ENCODE data around the gene XKR7.
A peak's percentile ranks its signal among the peaks of the same experiment; 100 is the strongest.
"Not testable (repeated sequence)": the region's sequence is repeated elsewhere in the genome, so short reads cannot be mapped to it uniquely, and the experiment has no call there.

The XKR7 gene

DNA sequence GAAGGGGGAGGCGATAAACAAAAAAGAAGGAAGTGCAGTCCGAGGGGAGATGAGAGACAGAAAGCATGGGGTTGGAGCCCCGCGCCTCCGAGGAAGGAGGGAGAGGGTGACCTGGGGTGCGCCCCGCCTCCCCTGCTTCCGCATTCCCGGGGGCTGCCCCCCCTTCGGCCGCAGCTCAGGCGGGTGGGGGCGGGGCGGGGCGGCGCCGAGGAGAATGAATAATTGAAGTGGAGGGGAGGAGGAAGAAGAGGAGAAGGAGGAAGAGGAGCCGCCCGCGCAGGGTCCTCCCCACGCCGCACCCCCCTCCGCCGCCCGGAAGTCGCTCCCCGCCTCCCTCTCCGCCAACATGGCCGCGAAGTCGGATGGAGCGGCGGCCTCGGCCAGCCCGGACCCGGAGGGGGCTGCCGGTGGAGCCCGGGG lies at the start of gene XKR7:
Gene XKR7 (plus strand): TSS at position 322 of the 420 bp plus-strand sequence. CDS start 25 bp downstream, at position 347.
- H3K27me3 Mint-ChIP-seq = peaks cover 68% of the 10 kb centered on the region
- H3K36me3 Mint-ChIP-seq = no peaks in the 10 kb centered on the region
- no peak within 1 kb of the TSS for H3K27ac Mint-ChIP-seq

DNA sequence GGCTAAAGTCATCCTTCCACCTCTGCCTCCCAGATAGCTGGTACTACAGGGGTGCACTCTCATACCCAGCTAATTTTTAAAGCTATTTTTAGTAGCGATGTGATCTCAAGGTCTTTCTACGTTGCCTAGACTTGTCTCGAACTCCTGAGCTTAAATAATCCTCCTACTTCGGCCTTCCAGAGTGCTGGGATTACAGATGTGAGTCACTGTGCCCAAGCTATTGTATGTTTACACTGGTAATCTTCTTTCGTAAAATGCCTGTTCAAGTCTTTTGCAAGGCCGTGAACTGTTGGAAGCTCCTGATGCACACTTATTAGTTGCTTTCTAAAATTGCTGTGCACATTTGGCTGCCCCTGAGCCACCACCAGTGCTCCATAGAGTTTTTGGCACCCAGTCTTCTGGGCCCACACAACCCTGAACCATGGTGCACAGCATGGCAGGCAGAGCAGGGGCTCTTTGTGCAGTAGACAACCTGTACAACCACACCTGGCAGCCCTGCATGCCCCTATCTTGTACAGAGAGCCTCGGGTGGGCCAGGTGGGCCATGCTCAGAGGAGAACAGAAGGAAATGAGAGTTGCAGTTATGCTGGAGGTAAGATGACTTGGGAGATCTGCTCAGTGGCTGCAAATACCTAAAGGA lies 49.4 kb upstream of the XKR7 start:
- H3K9me3 Mint-ChIP-seq = no peaks in the 10 kb centered on the region
- no peaks in the 10 kb centered on the region for H3K4me1 Mint-ChIP-seq
- no peak overlapping the region for H3K4me3 Mint-ChIP-seq
- no peak for DNase-seq
- H3K27me3 Mint-ChIP-seq = peaks cover 32% of the 10 kb centered on the region
- H3K36me3 Mint-ChIP-seq = no peaks in the 10 kb centered on the region
- no peak overlapping the region for H3K27ac Mint-ChIP-seq
- CTCF ChIA-PET = interaction anchor here (0.9 to 2.5 kb wide), 2 partner anchors 71 to 95 kb away, joined by 5 to 6 read pairs; no protein-coding TSS in a partner anchor

More for the DNA sequence above, at the start of gene XKR7:
- no peaks in the 10 kb centered on the region for H3K9me3 Mint-ChIP-seq
- peaks cover 10% of the 10 kb centered on the region for H3K4me1 Mint-ChIP-seq
- H3K4me3 Mint-ChIP-seq = peak within 1 kb of the TSS; percentile 81
- peak; percentile 55 for DNase-seq
- CTCF ChIA-PET = interaction anchor here (1.0 to 1.3 kb wide), 2 partner anchors 58 to 121 kb away, joined by 3 to 4 read pairs; no protein-coding TSS in a partner anchor

DNA sequence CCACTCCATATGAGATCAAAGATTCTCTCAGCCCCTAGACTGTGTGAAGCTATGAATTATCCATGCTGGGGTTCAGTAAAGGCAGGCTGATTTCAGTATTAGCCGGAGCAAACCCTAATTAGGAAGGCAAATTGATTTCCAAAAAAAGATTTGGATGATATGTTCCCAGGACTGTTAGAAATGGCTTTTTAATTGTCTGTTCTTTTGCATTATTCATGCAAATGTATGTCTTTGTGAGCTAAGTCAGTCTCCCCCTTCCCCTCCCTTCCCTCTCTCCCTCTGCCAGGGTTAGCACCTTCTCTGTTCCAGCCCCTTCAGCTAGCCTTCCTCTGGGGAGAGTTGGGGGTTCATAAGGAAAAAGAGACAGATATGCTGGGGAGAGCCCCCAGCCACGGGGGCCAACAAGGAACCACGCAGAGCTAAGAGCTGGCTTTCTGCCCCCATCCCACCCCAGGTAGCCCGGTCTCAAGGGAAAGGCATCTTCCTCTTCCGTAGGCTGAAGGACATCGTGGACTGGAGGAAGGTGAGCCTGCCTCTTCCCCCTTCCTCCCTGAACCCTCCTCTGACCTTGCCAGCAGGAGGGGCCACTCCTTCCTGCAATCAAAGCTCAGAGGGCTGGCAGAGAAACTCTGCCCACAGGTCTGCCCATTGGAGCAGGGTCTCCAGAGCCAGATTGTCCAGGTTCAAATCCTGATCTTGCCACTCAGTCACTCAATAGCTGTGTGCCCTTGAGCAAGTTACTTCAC lies 48.4 kb upstream of the XKR7 start:
- H3K9me3 Mint-ChIP-seq = no peaks in the 10 kb centered on the region
- no peak for DNase-seq
- H3K4me1 Mint-ChIP-seq = no peaks in the 10 kb centered on the region
- no peaks in the 10 kb centered on the region for H3K36me3 Mint-ChIP-seq
- H3K27ac Mint-ChIP-seq = no peak overlapping the region
- CTCF ChIA-PET = interaction anchor here (0.9 to 2.5 kb wide), 2 partner anchors 72 to 96 kb away, joined by 5 to 6 read pairs; no protein-coding TSS in a partner anchor
- H3K27me3 Mint-ChIP-seq = peaks cover 38% of the 10 kb centered on the region
- no peak overlapping the region for H3K4me3 Mint-ChIP-seq

DNA sequence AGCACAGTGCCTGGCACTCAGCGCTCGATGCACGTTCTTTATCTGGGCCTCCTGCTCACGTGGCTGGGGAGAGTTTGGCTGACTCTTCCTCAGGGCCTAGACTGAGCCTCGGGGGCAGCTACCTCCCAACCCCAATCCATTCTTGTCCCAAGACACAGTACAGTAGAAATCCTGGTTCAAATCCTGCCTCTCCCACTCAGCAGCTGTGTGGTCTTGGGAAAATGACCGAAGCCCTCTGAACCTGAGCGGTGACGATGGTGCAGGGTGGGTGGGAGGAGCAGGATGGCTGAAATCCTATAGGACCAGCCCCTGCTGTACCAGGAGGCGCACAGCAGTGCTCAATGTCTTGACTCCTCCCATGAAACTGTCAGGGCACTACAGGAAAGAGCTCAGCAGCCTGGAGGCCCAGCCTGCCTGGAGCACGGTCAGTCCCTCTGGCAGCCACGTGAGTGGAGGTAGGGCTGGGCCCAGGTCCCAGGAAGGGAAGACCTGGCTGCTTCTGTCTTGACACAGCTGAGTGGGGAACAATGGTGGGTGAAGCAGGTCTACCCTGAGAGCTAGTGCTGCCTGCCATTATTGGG lies 47.6 kb upstream of the XKR7 start:
- no peak overlapping the region for H3K27ac Mint-ChIP-seq
- no peaks in the 10 kb centered on the region for H3K36me3 Mint-ChIP-seq
- H3K4me3 Mint-ChIP-seq = no peak overlapping the region
- H3K4me1 Mint-ChIP-seq = no peaks in the 10 kb centered on the region
- CTCF ChIA-PET = interaction anchor here (2.5 kb wide), 1 partner anchor 73 kb away, joined by 6 read pairs; no protein-coding TSS in a partner anchor
- no peaks in the 10 kb centered on the region for H3K9me3 Mint-ChIP-seq
- DNase-seq = no peak
- H3K27me3 Mint-ChIP-seq = peaks cover 38% of the 10 kb centered on the region

- H3K27ac Mint-ChIP-seq, H3K4me1 Mint-ChIP-seq, H3K36me3 Mint-ChIP-seq, CTCF ChIA-PET, H3K4me3 Mint-ChIP-seq, H3K9me3 Mint-ChIP-seq, DNase-seq: not testable (repeated sequence)
- H3K27me3 Mint-ChIP-seq = peaks cover 44% of the 10 kb centered on the region
These were observed 46.5 kb upstream of the XKR7 start for GRCh38 chr20:31921480-31921879.

GRCh38 chr20:31922181-31922580 lies 45.8 kb upstream of the XKR7 start:
- H3K4me1 Mint-ChIP-seq = no peaks in the 10 kb centered on the region
- no peak for DNase-seq
- H3K9me3 Mint-ChIP-seq = no peaks in the 10 kb centered on the region
- no peak overlapping the region for H3K27ac Mint-ChIP-seq
- no peaks in the 10 kb centered on the region for H3K36me3 Mint-ChIP-seq
- peaks cover 45% of the 10 kb centered on the region for H3K27me3 Mint-ChIP-seq
- CTCF ChIA-PET = no interaction called here
- no peak overlapping the region for H3K4me3 Mint-ChIP-seq

DNA sequence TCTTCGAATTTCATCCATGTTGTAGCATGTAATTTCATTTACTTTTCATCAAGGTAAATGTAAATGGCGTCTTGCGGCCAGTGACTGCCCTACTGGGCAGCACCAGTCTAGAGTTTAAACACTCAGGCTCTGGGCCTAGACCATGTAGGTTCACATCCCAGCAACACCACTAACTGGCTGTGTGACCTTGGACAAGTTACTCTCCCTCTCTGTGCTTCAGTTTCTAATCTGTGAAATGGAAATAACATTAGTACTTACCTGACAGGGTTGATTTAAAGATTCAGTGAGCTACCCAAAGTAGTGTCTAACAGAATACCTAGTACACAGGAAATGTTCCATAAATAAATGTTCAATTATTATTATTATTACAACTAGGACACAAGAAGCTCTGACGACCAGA lies 45.4 kb upstream of the XKR7 start:
- Mint-ChIP-seq H3K4me1 (no peaks in the 10 kb centered on the region), H3K27me3 (peaks cover 49% of the 10 kb centered on the region), H3K9me3 (no peaks in the 10 kb centered on the region), H3K4me3 (no peak overlapping the region), H3K27ac (no peak overlapping the region), H3K36me3 (no peaks in the 10 kb centered on the region)
- CTCF ChIA-PET = interaction anchor here (0.8 kb wide), 1 partner anchor 70 kb away, joined by 3 read pairs; no protein-coding TSS in a partner anchor
- DNase-seq = no peak

DNA sequence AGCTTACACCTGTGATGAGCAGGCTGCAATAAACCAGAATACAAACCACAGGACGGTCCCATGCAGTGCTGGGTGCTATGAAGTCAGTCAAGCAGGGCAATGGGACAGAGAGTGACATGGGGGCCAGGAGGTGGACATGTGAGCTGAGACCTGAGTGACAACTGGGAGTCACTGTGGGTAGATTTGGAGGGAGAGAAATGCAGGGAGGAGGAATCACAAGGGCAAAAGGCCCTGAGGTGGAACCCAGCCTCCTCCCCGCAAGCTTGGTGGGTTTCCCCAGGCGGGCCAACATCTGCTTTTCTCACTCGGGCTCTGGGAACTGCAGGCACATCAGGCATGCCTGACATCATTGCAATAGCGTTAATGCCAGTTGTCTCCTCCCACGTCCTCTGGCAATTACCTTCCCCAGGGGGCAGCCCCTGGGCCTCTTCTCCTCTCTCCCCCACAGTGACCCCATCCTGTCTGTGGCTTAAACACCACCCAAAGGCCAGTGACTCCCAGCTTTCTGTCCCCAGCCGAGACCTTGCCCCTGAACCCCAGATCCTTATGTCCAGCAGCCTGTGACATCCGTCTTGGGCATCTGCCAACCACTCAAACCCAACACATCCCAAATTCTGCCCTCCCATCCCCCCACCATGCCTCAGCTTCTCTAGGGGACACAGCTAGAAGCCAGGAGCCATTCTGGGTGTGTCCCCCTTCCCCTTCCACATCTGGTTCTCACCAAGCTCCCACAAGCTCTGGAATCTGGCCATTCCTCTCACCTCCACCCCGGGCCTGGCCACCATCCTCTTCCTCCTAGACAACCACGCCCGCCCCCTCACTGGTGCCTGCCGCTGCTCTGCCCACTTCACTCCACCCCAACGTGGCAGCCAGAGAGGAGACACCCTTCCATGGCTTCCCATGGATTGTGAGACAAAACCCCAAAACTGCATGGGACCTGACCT lies 44.3 kb upstream of the XKR7 start:
- H3K27me3 Mint-ChIP-seq = peaks cover 41% of the 10 kb centered on the region
- CTCF ChIA-PET = interaction anchor here (0.8 kb wide), 1 partner anchor 71 kb away, joined by 3 read pairs; no protein-coding TSS in a partner anchor
- H3K36me3 Mint-ChIP-seq = no peaks in the 10 kb centered on the region
- H3K27ac Mint-ChIP-seq = peak overlapping the region; percentile 13
- no peak for DNase-seq
- H3K4me1 Mint-ChIP-seq = no peaks in the 10 kb centered on the region
- H3K4me3 Mint-ChIP-seq = no peak overlapping the region
- H3K9me3 Mint-ChIP-seq = no peaks in the 10 kb centered on the region

DNA sequence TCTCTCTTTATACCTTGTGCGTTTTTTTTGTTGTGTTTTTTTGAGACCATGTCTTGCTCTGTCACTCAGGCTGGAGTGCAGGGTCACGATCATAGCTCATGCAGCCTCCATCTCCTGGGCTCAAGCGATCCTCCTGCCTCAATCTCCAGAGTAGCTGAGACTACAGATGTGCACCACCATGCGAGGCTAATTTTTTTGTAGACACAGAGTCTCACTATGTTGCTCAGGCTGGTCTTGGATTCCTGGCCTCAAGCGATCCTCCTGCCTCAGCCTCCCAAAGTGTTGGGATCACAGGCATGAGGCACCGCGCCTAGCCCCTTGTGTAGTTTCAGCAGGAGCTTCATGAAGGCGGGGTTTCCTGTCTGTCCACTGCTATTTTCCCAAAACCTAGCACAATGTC lies 43.4 kb upstream of the XKR7 start:
- Mint-ChIP-seq H3K4me1 (no peaks in the 10 kb centered on the region), H3K27ac (no peak overlapping the region), H3K4me3 (no peak overlapping the region), H3K36me3 (no peaks in the 10 kb centered on the region), H3K27me3 (peaks cover 35% of the 10 kb centered on the region), H3K9me3 (no peaks in the 10 kb centered on the region)
- CTCF ChIA-PET = no interaction called here
- DNase-seq = no peak

DNA sequence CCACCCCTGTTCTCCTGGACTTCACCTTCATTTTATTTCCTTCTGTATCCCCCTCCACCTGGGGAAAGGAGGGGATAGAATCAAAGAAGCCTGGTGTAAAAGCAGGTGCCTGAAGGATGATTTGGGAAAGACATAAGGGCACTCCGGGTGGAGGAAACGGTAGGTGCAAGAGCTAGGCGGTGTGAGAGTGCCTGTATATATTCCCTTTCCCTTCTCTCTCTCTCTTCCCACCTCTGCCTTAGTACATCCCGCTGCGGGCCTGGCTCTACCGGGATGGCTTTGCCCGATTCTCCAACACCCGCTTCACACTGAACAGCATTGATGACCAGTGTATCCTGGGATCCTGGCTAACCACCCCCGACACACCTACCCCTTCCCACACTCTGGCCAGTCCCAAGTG lies 42.3 kb upstream of the XKR7 start:
- Mint-ChIP-seq H3K27me3 (peaks cover 26% of the 10 kb centered on the region), H3K27ac (no peak overlapping the region), H3K36me3 (no peaks in the 10 kb centered on the region), H3K9me3 (no peaks in the 10 kb centered on the region), H3K4me3 (no peak overlapping the region), H3K4me1 (no peaks in the 10 kb centered on the region)
- CTCF ChIA-PET = no interaction called here
- DNase-seq = no peak

- H3K4me3 Mint-ChIP-seq = no peak overlapping the region
- CTCF ChIA-PET = no interaction called here
- no peaks in the 10 kb centered on the region for H3K4me1 Mint-ChIP-seq
- H3K27ac Mint-ChIP-seq = no peak overlapping the region
- H3K36me3 Mint-ChIP-seq = no peaks in the 10 kb centered on the region
- DNase-seq = no peak
- peaks cover 30% of the 10 kb centered on the region for H3K27me3 Mint-ChIP-seq
- H3K9me3 Mint-ChIP-seq = no peaks in the 10 kb centered on the region
These were observed 41.5 kb upstream of the XKR7 start for GRCh38 chr20:31926493-31926892.

DNA sequence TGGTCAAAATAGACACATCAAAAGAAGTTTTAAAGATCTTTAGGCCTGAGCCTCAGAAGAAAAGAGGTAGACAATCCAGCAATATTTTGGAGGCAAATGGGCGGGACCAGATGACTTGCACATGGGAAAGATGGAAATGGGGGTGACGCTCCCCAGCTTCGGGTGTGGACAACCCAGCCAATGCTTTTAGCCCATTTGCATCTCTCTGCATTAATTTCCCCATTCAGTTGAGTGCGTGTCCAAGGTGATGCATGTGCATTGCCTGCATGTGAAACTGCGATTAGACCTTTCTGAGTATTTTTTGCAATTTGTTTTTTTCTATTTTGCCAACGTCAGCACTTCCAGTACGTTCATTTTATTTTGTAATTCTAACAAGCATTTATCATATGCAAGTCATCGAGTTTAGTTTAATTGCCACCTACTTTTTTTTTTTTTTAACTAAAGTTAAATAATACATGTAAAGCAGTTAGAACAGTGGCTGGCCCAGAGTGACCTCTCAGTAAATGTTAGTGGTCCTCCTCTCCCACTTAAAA lies 40.3 kb upstream of the XKR7 start:
- H3K36me3 Mint-ChIP-seq = no peaks in the 10 kb centered on the region
- DNase-seq = no peak
- CTCF ChIA-PET = no interaction called here
- H3K4me3 Mint-ChIP-seq = no peak overlapping the region
- H3K9me3 Mint-ChIP-seq = no peaks in the 10 kb centered on the region
- H3K4me1 Mint-ChIP-seq = no peaks in the 10 kb centered on the region
- H3K27me3 Mint-ChIP-seq = peaks cover 30% of the 10 kb centered on the region
- H3K27ac Mint-ChIP-seq = no peak overlapping the region

DNA sequence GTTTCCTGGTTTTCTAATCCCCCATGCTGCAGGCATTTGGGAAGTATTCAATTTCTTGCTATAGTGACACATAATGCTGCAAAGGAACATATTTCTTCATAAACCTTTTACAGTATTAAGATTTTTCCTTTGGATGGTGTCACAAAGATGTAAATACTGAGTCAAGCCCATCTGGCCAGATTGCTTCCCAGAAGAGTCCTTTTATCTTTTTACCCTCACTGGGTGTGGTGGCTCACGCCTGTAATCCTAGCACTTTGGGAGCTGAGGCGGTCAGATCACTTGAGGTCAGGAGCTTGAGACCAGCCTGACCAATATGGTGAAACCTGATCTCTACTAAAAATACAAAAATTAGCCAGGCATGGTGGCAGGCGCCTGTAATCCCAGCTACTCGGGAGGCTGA lies 38.3 kb upstream of the XKR7 start:
- H3K27ac Mint-ChIP-seq, H3K9me3 Mint-ChIP-seq, DNase-seq, H3K36me3 Mint-ChIP-seq, CTCF ChIA-PET, H3K4me1 Mint-ChIP-seq, H3K4me3 Mint-ChIP-seq: not testable (repeated sequence)
- H3K27me3 Mint-ChIP-seq = peaks cover 22% of the 10 kb centered on the region

Measured in activated naive CD4-positive, alpha-beta T cell treated with anti-CD3 and anti-CD28 coated beads, Interleukin-2, amount 10 ng/mL, durations not matched to agents 7 days and 5 days (primary cell).